Measurements from ENCODE around the gene FLRT1. TPM values are rescaled to one million over a fixed set of nuclear protein-coding genes. Genes with fewer than 3 reads are reported as not detected.

The FLRT1 gene
- total RNA-seq, 1 experiment from 2014 or later = 0.94 TPM

DNA sequence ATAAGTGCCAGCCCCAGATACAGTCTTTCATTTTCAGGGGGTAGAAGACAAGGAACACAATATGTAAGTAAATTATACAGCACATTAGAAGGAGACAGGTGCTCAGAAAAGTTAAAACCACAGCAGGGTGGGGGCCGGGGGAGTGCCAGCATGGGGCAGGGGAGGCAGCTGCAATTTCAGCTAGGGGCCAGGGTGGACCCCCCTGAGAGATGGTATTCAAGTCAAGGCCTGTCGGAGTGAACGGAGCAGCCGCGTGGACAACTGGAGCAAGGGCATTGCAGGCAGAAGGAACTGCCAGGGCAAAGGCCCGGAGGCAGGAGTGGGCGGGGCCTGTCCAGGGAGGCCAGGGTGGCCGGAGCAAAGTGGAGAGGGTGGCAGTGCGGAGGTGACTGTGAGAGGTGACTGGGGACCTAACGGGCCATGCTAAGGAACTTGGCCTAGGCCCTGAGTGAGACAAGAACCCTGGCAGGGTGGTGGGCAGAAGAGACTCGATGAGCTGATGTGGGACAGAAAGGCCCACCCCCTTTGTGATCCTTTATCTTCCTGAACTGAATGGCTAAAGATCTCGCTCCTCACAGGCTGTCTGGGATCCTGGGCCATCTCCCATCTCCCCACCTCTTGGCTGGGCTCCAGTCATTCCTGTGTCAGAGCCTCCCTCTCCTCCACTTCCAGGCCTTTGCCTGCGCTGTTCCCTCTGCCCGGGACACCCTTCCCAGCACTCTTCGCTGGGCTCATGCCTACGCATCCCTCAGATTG lies 22.4 kb upstream of the FLRT1 start:
- DNase-seq = peak; percentile 68
- Histone ChIP-seq H3K27me3 (ENCODE audit: control insufficient read depth, insufficient read depth, low read length) (peaks cover 7% of the 10 kb centered on the region), H3K4me3 (ENCODE audit: insufficient read depth, low read depth, low read length) (no peak overlapping the region), H3K36me3 (replicated peaks; ENCODE audit: control insufficient read depth, insufficient read depth, low read length) (no peaks in the 10 kb centered on the region)

DNA sequence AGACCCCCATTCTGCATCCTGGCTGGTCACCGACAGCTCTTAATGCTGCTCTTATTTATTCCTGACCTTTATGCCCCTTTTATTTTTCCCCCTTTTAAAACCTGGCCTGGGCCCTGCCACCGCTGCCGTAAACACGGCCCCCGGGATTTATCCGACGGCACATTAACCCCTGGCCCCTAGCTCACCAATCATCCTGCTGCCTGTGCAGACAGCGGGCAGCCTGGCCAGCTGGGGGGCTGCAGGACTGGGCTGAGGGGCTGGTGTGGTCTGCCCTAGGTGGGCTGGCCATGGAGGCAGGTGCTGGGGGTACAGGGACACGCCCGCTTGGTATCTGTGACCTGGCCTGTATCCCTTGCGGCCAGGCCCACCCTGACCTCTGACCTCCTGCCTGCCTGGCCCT lies 21.4 kb upstream of the FLRT1 start:
- H3K4me3 ChIP-seq (ENCODE audit: insufficient read depth, low read depth, low read length) = no peak overlapping the region
- H3K27me3 ChIP-seq (ENCODE audit: control insufficient read depth, insufficient read depth, low read length) = peaks cover 1% of the 10 kb centered on the region; the same call in 1 of the 2 replicates

DNA sequence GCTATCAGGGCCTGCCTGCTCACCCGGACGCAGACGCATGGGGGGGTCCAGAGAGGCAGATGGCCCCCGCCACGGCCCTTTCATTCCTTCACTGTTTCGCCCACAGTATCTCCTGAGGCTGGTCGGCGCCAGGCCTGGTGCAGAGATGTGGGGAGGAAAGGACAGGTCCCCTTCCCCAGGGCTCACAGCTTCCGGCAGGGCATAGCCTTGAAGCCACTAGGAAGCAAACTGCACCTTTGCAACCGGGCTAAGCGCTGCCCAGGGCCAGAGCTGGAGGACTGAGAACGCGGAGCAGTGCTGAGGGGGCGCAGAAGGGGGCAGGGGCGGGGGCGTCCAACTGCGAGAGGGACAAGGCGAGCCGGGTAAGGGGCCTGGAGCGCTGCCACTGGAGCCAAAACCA lies 20.2 kb upstream of the FLRT1 start:
- no peaks in the 10 kb centered on the region for H3K36me3 ChIP-seq (replicated peaks; ENCODE audit: control insufficient read depth, insufficient read depth, low read length)
- peaks cover 1% of the 10 kb centered on the region; the same call in 1 of the 2 replicates for H3K27me3 ChIP-seq (ENCODE audit: control insufficient read depth, insufficient read depth, low read length)
- DNase-seq = no peak
- no peak overlapping the region for H3K4me3 ChIP-seq (ENCODE audit: insufficient read depth, low read depth, low read length)

More for the DNA sequence above, 21.4 kb upstream of the FLRT1 start:
- no peak for DNase-seq
- no peaks in the 10 kb centered on the region for H3K36me3 ChIP-seq (replicated peaks; ENCODE audit: control insufficient read depth, insufficient read depth, low read length)

DNA sequence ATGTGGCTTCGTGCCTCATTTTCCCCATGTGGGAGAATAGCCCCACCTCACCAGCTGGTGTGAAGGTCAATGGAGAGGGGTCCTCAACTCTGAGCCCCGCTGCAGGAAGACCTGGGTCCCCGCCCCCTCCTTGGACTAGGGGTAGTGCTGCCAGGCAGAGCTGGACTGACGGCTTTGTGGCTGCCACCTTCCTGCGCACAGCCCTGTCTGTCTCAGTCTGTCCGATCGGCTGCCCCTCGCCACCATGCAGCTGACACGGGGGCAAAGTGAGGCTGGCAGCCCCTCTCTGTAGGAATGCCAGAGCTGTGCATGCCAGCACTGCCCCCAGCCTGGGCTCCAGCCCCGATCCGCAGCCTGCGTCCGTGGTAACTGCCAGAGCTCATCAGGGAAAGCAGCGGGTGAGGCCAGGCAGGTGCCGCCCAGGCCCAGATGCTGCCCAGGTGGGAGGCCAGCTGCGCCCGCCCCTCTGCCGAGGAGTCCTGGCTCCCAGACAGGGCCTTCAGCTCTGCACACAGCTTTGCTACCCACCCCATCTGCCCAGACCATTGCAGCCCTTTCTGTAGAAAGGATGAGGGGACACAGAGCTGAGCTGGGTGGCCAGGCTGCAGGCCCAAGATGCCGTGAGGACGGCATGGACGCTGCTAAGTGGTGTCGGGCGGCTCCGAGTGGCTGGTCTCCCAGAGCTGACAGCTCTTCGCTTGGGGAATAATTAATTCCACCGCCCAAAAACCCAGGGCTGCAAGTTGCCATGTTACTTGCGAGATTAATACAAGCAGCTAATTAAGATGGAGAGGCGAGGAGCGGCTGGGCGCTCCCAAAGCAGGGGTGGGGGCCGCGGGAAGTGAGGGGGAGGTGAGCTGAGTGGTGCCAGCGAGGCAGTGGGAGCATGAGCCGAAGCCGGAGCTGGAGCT lies 19.5 kb upstream of the FLRT1 start:
- H3K27me3 ChIP-seq (ENCODE audit: control insufficient read depth, insufficient read depth, low read length) = peaks cover 1% of the 10 kb centered on the region; the same call in 1 of the 2 replicates
- H3K4me3 ChIP-seq (ENCODE audit: insufficient read depth, low read depth, low read length) = no peak overlapping the region
- H3K36me3 ChIP-seq (replicated peaks; ENCODE audit: control insufficient read depth, insufficient read depth, low read length) = no peaks in the 10 kb centered on the region
- no peak for DNase-seq

DNA sequence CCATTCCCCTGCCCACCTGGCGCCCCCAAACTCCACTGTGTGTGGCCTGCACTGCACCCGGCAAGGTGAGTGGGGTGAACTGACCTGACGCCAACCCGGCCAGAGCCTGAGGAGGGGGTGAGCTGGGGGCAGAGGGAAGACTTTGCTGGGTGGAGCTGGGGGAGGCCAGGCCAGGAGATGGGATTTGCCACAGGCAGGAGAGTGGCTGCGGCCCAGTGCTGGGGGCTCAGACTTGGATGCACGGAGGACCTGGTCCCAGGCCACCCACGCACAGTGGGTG lies 17.8 kb upstream of the FLRT1 start:
- H3K36me3 ChIP-seq (replicated peaks; ENCODE audit: control insufficient read depth, insufficient read depth, low read length) = no peaks in the 10 kb centered on the region
- H3K27me3 ChIP-seq (ENCODE audit: control insufficient read depth, insufficient read depth, low read length) = no peaks in the 10 kb centered on the region
- no peak for DNase-seq
- no peak overlapping the region for H3K4me3 ChIP-seq (ENCODE audit: insufficient read depth, low read depth, low read length)

DNA sequence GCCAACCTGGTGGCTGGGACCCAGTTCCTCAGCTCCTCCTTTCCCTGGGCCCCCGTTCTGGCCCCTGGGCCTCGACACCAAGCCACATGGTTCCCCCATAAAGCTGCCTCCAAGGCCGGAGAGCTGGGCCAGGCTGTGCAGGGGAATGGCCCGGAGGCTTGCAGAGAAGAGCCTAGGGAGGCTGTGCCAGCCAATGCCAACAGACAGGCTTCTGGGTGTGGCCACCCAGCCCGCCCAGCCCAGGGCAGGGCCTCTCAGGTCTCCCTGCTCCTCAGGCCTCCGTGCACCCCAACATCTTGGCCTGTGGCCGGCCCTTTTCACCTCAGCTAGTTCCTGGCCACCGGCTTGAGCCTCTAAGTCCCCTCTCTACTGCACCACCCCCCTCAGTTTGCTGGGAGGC lies 17.4 kb upstream of the FLRT1 start:
- H3K36me3 ChIP-seq (replicated peaks; ENCODE audit: control insufficient read depth, insufficient read depth, low read length) = no peaks in the 10 kb centered on the region
- no peak overlapping the region for H3K4me3 ChIP-seq (ENCODE audit: insufficient read depth, low read depth, low read length)
- no peaks in the 10 kb centered on the region for H3K27me3 ChIP-seq (ENCODE audit: control insufficient read depth, insufficient read depth, low read length)
- DNase-seq = no peak

DNA sequence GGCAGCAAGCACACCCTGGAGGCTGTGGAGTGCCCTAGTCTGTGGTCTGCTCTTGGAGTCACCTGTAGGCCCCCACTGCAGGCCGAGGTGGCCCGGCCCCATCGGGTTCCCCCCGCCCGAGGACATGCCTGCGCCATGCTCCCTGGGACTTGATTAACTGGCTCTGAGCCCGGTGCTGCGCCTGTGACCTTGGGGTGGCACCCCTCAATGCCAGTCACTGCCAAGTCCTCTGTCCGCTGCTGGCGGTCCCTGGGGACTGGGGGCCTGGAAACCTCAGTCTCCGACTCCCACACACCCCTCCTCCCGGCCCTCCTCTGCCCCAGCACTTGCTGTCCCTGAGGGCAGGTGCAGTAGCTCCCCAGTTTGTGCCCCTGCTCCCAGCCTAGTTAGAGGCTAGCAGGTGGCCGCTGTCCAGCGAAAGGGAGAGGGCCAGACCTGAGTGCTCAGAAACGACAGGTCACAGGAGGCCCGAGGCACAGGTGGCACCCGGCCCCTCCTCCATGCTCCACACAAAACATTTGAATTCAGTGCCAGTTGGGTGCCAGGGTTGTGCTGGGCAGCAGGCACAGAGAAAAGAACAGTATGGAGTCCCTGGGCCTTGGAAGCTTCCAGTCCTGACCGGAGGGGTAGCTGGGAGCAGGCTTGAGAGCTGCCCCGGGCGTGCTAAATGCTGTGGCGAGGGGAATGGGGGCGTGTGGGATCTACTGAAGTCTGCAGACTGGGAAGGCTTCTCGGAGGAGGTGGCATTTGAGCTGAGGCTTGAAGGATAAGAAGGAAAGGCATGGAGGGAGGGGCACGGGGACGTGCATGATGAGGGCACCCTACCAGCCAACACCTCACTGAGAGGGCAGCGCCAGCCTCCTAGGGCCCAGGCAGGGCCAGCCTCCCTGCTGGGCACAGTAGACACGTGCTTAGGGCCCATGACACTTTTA lies 16.4 kb upstream of the FLRT1 start:
- Histone ChIP-seq H3K36me3 (replicated peaks; ENCODE audit: control insufficient read depth, insufficient read depth, low read length) (no peaks in the 10 kb centered on the region), H3K4me3 (ENCODE audit: insufficient read depth, low read depth, low read length) (no peak overlapping the region), H3K27me3 (ENCODE audit: control insufficient read depth, insufficient read depth, low read length) (no peaks in the 10 kb centered on the region)
- DNase-seq = no peak

DNA sequence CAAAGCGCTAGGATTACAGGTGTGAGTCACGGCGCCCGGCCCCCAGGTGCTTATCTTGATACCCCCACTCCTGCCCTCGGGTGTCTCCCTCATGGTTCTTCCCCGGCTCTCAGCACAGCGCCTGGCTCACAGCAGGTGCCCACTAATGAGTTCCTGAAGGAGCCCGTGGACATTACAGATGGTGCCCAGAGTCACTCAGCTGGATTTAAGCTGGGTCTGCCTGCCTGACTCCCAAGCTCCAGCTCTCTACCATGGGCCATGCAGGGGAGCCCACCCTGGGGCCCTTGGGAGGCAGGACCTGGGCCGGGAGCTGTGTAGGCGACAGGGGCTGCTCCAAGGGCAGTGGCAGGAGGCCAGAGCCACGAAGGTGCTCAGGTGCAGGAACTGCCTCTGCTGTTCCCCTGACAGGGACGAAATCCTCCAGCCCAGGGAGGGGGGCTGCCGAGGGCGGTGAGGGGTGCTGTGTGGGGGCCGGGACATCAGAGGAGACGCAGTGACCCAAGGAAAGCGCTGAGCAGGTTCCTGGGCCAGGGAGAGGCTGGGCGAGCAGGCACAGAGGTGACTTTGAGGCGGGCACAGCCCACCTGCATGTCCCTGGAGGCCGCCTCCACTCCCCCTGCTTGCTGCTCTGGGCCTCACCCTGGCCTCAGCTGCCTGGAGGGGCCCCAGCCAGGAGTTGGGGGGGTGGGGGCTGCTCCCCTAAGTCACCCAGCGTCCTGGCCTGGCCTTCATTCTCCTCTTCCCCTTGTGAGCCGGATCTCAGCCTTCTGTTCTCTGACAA lies 14.6 kb upstream of the FLRT1 start:
- DNase-seq = no peak
- H3K4me3 ChIP-seq (ENCODE audit: insufficient read depth, low read depth, low read length) = no peak overlapping the region
- H3K27me3 ChIP-seq (ENCODE audit: control insufficient read depth, insufficient read depth, low read length) = no peaks in the 10 kb centered on the region
- no peaks in the 10 kb centered on the region for H3K36me3 ChIP-seq (replicated peaks; ENCODE audit: control insufficient read depth, insufficient read depth, low read length)

DNA sequence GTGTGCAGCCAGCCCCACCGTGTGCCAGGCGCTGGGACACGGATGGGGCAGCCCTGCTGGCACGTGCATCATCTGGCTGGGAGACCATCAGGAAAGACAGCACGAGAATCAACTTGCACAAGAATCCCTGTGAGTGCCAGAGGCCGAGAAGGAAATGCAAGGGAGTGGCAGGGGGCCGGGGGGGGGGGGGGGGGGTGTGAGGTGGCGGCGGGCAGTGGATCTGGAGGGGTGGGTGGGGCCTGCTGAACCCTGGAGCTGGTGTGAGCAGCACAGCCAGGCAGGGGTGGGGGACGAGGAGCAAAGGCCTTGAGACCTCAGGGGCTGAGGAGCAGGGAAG lies 14.0 kb upstream of the FLRT1 start:
- DNase-seq = peak; percentile 88
- Histone ChIP-seq H3K4me3 (ENCODE audit: insufficient read depth, low read depth, low read length) (no peak overlapping the region), H3K36me3 (replicated peaks; ENCODE audit: control insufficient read depth, insufficient read depth, low read length) (no peaks in the 10 kb centered on the region), H3K27me3 (ENCODE audit: control insufficient read depth, insufficient read depth, low read length) (no peaks in the 10 kb centered on the region)

DNA sequence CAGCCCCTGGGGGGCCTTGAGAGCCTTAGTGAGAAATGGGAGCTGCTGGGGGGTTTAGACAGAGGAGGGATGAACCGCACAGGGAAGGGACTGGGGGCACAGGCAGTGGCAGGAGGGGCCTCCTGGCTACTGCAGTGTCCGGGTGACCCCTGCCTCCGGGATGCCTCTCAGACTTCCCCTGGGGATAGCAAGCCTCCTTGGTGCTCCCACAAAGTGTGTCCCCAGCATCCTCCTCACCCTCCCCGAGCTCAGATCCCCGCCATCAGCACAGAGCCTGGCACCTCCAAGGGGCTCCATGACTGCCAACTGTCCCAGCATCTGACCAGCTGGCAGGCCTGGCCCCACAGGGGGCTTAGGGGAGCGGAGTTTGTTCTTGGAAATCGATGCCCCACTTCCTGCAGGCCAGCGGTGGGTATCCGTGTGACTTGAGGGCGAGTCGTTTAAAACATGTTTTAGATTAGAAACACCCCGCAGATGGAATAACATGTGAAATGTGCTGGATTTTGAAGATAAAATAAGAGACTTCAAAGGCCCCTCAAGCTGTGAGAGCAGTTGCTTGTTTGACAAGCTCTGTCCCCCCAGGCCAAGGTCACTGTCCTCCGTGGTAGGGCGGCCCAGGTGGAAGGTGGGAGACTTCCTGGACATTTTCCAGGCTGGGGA lies 13.5 kb upstream of the FLRT1 start:
- H3K27me3 ChIP-seq (ENCODE audit: control insufficient read depth, insufficient read depth, low read length) = no peaks in the 10 kb centered on the region
- H3K4me3 ChIP-seq (ENCODE audit: insufficient read depth, low read depth, low read length) = no peak overlapping the region
- no peaks in the 10 kb centered on the region for H3K36me3 ChIP-seq (replicated peaks; ENCODE audit: control insufficient read depth, insufficient read depth, low read length)
- no peak for DNase-seq

DNA sequence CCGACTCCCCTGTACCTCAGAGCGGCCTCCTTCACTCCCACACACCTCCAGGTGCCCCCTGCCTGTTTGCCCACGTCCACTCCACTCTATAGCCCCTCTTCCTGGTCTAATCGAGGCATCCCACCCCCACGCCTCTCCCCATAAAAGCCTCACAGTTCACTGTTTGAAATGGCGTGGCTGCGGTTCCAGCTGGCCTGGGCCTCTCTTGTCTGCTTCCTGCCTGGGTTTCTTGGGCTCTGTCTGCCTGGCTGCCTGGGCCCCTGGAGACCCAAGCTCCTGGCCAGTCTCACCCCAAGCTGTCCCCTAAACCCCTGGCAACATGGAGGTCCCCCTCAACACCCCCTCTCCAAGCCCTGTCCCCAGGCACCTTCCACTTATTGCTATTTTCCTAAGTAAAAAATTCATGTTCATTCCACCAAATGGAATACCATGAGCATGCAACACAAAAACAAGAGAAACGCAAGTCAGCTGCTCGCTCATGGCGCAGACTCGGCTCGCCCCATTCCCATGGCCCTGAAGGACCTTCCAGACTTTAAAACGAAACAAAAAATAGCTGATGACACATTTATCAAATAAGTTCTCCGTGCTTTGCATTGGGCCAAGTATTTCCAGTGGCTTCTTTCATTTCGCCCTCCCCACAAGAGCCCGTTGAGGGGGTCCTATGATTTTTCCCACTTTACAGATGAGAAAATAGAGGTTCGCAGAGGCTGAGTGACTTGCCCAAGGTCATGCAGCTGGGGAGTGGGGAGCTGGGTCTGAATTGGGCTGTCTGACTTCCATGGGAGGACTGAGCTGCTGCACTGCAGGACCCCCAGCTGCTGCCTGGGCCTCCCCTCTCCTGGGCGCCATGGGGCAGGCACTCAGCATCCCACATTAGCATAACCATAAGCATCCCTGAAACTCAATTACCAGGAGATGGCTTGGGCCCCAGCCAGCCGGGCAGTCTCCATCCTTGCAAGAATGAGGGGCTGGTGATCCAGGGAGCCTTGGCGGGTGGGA lies 11.7 kb upstream of the FLRT1 start:
- H3K4me3 ChIP-seq (ENCODE audit: insufficient read depth, low read depth, low read length) = no peak overlapping the region
- H3K27me3 ChIP-seq (ENCODE audit: control insufficient read depth, insufficient read depth, low read length) = peaks cover 2% of the 10 kb centered on the region
- DNase-seq = no peak
- no peaks in the 10 kb centered on the region for H3K36me3 ChIP-seq (replicated peaks; ENCODE audit: control insufficient read depth, insufficient read depth, low read length)

DNA sequence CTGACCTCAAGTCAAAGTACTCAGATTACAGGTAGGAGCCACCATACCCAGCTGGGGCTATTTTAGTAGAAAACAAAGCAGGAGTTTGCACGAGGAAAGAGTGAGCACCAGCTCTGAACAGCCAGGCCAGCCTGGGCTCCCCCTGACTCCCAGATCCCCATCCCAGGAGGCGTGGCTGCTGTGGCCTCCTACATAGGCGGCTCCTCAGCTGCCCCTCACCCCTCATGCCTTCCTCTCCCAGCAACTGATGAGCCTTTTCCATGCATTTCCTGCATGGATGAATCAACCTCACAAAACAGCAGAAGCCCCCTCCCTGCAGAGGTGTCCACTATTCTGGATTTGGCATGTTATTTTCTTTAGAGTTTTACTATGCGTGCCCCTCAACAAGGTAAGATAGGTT lies 10.5 kb upstream of the FLRT1 start:
- Histone ChIP-seq H3K36me3 (replicated peaks; ENCODE audit: control insufficient read depth, insufficient read depth, low read length) (no peaks in the 10 kb centered on the region), H3K27me3 (ENCODE audit: control insufficient read depth, insufficient read depth, low read length) (peaks cover 5% of the 10 kb centered on the region), H3K4me3 (ENCODE audit: insufficient read depth, low read depth, low read length) (no peak overlapping the region)
- DNase-seq = peak; percentile 88
